Muscle of back (tissue), 13 donors: ENCODE data around the gene CCDC51. TPM values are rescaled to one million over a fixed set of nuclear protein-coding genes. Genes with fewer than 3 reads are reported as not detected.
"Not testable (repeated sequence)": the region's sequence is repeated elsewhere in the genome, so short reads cannot be mapped to it uniquely, and the experiment has no call there.

ENCODE experiments used
- DNase-seq, 3 donors: peaks; one replicate each; pipeline versions ENCODE4 v3.0.0 to v3.0.0-alpha.2; 2013
- long read RNA-seq, 9 donors: transcript quantifications; one replicate each; lab custom pipeline, GENCODE V29; 2026
- polyA plus RNA-seq, 10 donors: library from polyadenylated mRNA; unstranded; fragments of 120-200 nt; gene quantifications; one replicate each; pipeline ENCODE4 v1.2.1, GENCODE V29; 2013; ENCODE audit not compliant: insufficient read length in 10 of 10

Gene CCDC51
- 10 to 100 TPM in 8 of 10 donors, 1 to 10 TPM in 2; 9.2 to 15.2 (median 11.3) TPM for polyA plus RNA-seq
- long read RNA-seq, donor 1, partial matches to known transcripts: 0 of 1 reads
- long read RNA-seq, donor 1, other reads (novel, unspliced or antisense): 0 of 1 reads
- long read RNA-seq, donor 2, partial matches to known transcripts: 0 of 2 reads
- long read RNA-seq, donor 2, other reads (novel, unspliced or antisense): 0 of 2 reads
- long read RNA-seq, donor 3: 0 reads
- long read RNA-seq, donor 4, partial matches to known transcripts: 0 of 1 reads
- long read RNA-seq, donor 4, other reads (novel, unspliced or antisense): 0 of 1 reads
- long read RNA-seq, donor 5: 0 reads
- long read RNA-seq, donor 6, partial matches to known transcripts: 0 of 2 reads
- long read RNA-seq, donor 6, other reads (novel, unspliced or antisense): 0 of 2 reads
- long read RNA-seq, donor 7, partial matches to known transcripts: 0 of 2 reads
- long read RNA-seq, donor 7, other reads (novel, unspliced or antisense): 0 of 2 reads
- long read RNA-seq, donor 8: 0 reads
- long read RNA-seq, donor 9: 0 reads

DNA sequence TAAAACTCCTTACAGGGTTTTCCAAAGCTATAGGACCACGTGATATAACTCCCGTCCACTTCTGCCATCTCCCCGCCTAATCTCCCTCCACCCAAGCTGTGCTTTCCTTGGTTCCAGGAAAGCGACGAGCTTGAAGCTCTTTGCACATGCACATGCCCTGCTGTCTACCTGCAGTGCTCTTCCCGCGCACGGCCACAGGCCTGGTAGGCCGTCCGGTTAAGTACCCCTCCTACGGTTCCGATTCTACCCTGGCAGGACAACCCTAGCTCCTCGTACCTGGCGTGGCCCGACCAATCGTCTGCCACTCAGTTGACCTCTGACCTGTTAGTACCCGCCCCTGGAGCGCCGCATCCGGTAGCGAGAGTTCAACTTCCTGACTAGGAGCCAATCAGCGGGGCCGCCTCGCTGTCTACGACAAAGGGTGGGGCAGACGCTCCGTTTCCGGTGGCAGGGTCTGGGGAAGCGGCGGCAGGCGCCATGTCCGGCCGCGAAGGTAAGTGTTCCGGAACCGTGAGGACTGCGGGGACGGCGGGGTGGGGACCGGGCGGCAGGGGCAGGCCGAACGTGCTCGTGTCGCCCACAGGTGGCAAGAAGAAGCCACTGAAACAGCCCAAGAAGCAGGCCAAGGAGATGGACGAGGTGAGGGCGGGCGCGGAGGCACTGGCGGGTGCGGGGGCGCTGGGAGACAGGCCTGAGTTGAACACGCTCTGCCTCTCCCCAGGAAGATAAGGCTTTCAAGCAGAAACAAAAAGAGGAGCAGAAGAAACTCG lies at the start of gene CCDC51, which contains the start of gene TMA7:
TSS of gene CCDC51 (minus strand) at position 300 of the 770 bp plus-strand sequence. CDS start 4,991 bp downstream, outside the sequence.
TSS of gene TMA7 (plus strand) at position 438 of the 770 bp plus-strand sequence. CDS start at position 478, 40 bp downstream.
- peak; percentile 96 to 98 (median 97) for DNase-seq

- no peak for DNase-seq
Observed at GRCh38 chr3:48486952-48487351, 47.0 kb upstream of the CCDC51 start.

GRCh38 chr3:48482822-48483221 lies 42.9 kb upstream of the CCDC51 start:
- DNase-seq: not testable (repeated sequence)

- DNase-seq: not testable (repeated sequence)
Observed at GRCh38 chr3:48480891-48481290, 41.0 kb upstream of the CCDC51 start.

GRCh38 chr3:48478626-48479555 lies 39.0 kb upstream of the CCDC51 start:
- no peak for DNase-seq

- no peak for DNase-seq
Observed at GRCh38 chr3:48477959-48478520, 38.1 kb upstream of the CCDC51 start.

- DNase-seq: no peak
Observed at GRCh38 chr3:48476426-48477053, 36.6 kb upstream of the CCDC51 start.

- DNase-seq: no peak
Observed at GRCh38 chr3:48475188-48475587, 35.3 kb upstream of the CCDC51 start.

- no peak for DNase-seq
Observed at GRCh38 chr3:48474619-48475018, 34.7 kb upstream of the CCDC51 start.

DNA sequence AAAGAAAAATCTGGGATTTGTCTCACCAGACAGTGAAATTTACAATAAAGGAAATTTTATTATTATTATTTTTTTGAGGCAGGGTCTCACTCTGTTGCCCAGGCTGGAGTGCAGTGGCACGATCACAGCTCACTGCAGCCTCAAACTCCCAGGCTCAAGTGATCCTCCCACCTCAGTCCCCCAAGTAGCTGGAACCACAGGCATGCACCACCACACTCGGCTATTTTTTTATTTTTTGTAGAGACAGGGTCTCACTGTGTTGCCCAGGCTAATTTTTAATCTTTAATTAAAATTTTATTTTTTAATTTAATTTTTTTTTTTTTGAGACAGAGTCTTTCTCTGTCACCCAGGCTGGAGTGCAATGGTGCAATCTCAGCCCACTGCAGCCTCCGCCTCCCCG lies 34.1 kb upstream of the CCDC51 start:
- DNase-seq: not testable (repeated sequence)

- DNase-seq: no peak
Observed at GRCh38 chr3:48473617-48473952, 33.7 kb upstream of the CCDC51 start.

DNA sequence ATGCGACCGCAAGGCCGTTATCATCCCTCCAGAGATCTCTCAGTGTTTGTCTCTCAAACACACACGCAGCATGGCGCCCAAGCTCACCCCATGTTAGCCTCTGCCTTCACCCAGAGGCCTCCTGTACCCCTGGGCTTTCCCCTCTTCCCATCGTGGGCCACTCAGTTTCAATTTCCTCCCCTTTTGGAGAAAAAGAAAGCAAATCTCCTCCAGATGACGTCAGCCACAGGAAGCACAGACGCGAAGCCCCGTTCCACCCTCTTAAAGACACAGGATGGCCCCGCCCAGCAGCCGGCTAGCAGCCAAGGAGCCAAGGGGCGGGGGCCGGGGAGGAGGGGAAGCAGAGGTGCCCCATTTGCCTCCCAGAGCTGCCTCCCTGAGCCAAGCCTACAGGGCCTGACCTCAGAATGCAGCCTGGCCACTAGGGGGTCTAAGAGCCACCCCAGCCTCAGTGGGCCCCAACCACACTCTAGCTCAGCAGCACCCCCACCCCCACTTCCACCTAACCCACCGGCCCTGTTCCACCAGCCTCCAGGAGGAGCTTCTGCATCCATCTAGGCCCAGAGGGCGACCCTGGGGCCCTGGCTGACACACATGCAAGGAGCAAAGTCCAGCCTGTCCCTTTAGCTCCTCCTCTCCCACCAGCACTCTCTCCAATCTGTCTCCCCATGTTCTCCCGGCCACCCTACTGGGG lies 33.2 kb upstream of the CCDC51 start:
- peak; percentile 88 to 96 (median 89) for DNase-seq

- no peak for DNase-seq
Observed at GRCh38 chr3:48472673-48472922, 32.7 kb upstream of the CCDC51 start.

- DNase-seq: no peak
Observed at GRCh38 chr3:48470286-48470685, 30.4 kb upstream of the CCDC51 start.

DNA sequence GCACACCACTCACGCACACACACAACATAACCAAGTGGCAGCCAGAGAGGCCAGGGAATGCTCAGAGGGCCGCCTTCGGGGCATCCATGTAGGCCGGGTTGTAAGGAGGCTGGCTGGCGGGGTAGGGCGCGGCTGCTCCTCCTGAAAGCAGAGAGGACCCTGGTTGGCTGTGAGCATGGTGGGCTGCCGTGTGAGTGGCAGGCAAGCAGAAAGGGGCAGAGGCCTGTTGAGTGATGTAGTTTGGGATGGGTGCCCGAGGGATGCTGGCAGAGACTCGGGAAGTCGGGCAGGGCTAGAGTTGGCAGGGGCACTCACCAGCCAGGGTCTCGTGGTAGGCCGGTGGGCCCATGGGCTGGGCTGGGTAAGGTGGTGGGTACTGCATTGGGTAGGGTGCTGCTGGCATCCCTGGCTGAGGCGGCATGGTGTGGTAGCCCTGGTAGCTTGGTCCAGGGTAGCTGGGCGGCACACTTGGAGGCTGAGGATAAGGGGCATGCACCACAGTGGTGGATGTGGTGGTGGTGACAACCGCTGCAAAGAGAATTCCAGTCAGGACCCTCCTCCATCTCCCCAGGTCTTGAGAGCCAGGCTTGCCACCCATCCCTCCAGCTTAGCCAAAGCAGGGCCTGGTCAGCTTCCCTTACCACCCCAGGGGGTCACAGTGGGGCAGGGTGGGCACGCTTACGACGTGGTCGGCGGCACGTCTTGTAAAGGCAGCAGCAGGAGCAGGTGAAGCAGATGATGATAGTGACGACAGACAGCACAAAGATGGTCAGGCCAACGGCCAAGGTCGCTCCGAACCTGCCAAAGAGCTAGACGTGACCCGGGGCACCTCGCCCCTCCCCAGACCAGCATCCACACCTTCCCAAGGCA lies 29.4 kb upstream of the CCDC51 start:
- no peak for DNase-seq

GRCh38 chr3:48468329-48468731 lies 28.4 kb upstream of the CCDC51 start:
- DNase-seq: no peak

DNA sequence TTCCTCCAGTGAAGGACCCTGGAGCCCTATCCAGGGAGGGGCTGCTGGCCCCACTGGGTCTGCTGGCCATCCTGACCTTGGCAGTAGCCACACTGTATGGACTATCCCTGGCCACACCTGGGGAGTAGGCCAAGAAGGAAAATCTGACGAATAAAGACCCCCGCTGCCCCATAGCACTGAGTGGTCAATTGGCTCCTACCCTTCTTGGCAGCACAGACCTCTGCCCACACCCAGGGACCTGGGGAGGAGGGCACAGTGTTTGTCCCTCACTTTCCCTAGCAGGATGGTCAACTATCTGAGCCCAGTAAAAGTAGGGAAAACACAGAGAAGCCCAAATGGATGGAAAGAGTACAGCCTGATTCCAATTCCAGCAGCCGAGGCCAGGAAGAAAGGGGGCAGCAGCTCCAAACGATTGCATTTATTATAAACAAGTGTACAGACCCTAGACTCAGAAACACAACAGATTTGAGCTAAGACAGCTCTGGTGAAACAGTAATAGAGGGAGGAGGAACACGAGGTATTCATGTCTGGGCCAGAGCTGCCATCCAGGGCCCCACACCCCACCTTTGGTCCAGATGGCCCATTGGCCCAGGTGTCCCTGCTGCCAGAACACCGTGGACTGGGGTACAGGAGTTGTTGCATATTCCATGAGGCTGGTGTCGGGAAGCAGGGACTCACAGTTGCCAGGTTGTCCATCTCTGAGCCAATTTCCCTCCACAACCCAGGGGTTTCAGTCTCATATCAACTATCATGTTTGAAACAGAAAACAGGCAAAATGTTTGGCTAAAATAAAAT lies 27.8 kb upstream of the CCDC51 start:
- DNase-seq: no peak

DNA sequence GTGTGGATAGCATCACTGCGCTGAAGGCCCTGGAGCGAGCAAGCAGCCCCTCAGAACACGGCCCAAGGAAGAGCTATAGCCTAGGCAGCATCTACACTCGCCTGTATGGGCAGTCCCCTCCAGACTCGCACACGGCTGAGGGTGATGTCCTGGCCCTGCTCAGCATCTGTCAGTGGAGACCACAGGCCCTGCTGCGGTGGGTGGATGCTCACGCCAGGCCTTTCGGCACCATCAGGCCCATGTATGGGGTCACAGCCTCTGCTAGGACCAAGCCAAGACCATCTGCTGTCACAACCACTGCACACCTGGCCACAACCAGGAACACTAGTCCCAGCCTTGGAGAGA lies 27.2 kb upstream of the CCDC51 start:
- no peak for DNase-seq
